GM12874 (cell line): ENCODE measurements around the gene KNDC1.

Source experiments
- CTCF ChIP-seq: IDR thresholded peaks from 2 replicates; pipeline ENCODE4 v1.5.1; 2011; ENCODE audit warnings: low read depth, mild to moderate bottlenecking, control low read depth, low read length, moderate library complexity; ENCODE audit not compliant: insufficient read depth

The KNDC1 gene

GRCh38 chr10:133242611-133243356, 82.8 kb downstream of the KNDC1 start:
- TF ChIP-seq CTCF = no peak

- TF ChIP-seq CTCF = no peak
Observed at GRCh38 chr10:133243593-133243992, 83.6 kb downstream of the KNDC1 start.

GRCh38 chr10:133245439-133246235, 85.6 kb downstream of the KNDC1 start:
- TF ChIP-seq CTCF = no peak

GRCh38 chr10:133246236-133246626, 86.2 kb downstream of the KNDC1 start:
- TF ChIP-seq CTCF = no peak

- TF ChIP-seq CTCF = no peak
Observed at GRCh38 chr10:133247681-133248333, 87.8 kb downstream of the KNDC1 start.

- no peak for TF ChIP-seq CTCF
Observed at GRCh38 chr10:133248334-133248715, 88.3 kb downstream of the KNDC1 start.

- TF ChIP-seq CTCF = 0 out of 2 replicates have a peak, but pooled peaks have one; percentile 15
Observed at GRCh38 chr10:133249094-133249780, 89.2 kb downstream of the KNDC1 start.
